ENCODE measurements around the gene PDE7B. TPM values are rescaled to one million over a fixed set of nuclear protein-coding genes. Genes with fewer than 3 reads are reported as not detected.

Gene PDE7B
- total RNA-seq, 1 experiment from 2014 or later: not detected

GRCh38 chr6:136111831-136112230 lies 260.3 kb downstream of the PDE7B start (continued):
- TF ChIP-seq SMAD4 (CRISPR knock-in tag; IDR thresholded peaks at IDR 0.05) (no peak), ARID4B (CRISPR knock-in tag; IDR thresholded peaks at IDR 0.05; ENCODE audit: borderline replicate concordance) (no peak), ZNF281 (CRISPR knock-in tag; IDR thresholded peaks at IDR 0.05) (no peak), ZNF512 (CRISPR knock-in tag; IDR thresholded peaks at IDR 0.05; ENCODE audit: borderline replicate concordance) (no peak), SOX15 (CRISPR knock-in tag; IDR thresholded peaks at IDR 0.05) (no peak), ATF1 (CRISPR knock-in tag; IDR thresholded peaks at IDR 0.05) (no peak), NR2C2 (CRISPR knock-in tag; IDR thresholded peaks at IDR 0.05) (no peak), AR (CRISPR knock-in tag; IDR thresholded peaks at IDR 0.05) (no peak), RORB (CRISPR knock-in tag; IDR thresholded peaks at IDR 0.05) (no peak), ATF3 (CRISPR knock-in tag; conservative IDR thresholded peaks at IDR 0.05) (no peak), EMX1 (CRISPR knock-in tag; IDR thresholded peaks at IDR 0.05) (no peak), FOXP1 (CRISPR knock-in tag; IDR thresholded peaks at IDR 0.05; ENCODE audit: borderline replicate concordance) (no peak), SP1 (CRISPR knock-in tag; conservative IDR thresholded peaks at IDR 0.05) (no peak), CBFB (CRISPR knock-in tag; IDR thresholded peaks at IDR 0.05; ENCODE audit: low read depth) (no peak)

GRCh38 chr6:136112262-136112661 lies 260.8 kb downstream of the PDE7B start:
- H3K4me3 Mint-ChIP-seq: no peak overlapping the region
- no peaks in the 10 kb centered on the region for H3K9me3 Mint-ChIP-seq
- ATAC-seq (no peak), DNase-seq (ENCODE audit: low spot score) (no peak)
- 0 out of 2 replicates have a peak, but pooled peaks cover 4% of the 10 kb centered on the region for H3K4me1 Mint-ChIP-seq
- no peaks in the 10 kb centered on the region for H3K36me3 Mint-ChIP-seq
- CTCF ChIA-PET: no interaction called here
- peaks cover 47% of the 10 kb centered on the region for H3K27me3 Mint-ChIP-seq (ENCODE audit: low read depth)
- no peak overlapping the region for H3K27ac Mint-ChIP-seq
- POLR2A ChIA-PET: no interaction called here
- no peak for TF ChIP-seq ZMAT4 (CRISPR knock-in tag; IDR thresholded peaks at IDR 0.05)
- no peak for TF ChIP-seq E2F4 (CRISPR knock-in tag; IDR thresholded peaks at IDR 0.05; ENCODE audit: borderline replicate concordance, low read depth)
- no peak for TF ChIP-seq USF2 (CRISPR knock-in tag; IDR thresholded peaks at IDR 0.05)
- TF ChIP-seq NFYB (CRISPR knock-in tag; conservative IDR thresholded peaks at IDR 0.05; ENCODE audit: low read depth): no peak

Data from WTC11 (cell line).